ENCODE measurements around the gene LARP6.

LARP6 gene

DNA sequence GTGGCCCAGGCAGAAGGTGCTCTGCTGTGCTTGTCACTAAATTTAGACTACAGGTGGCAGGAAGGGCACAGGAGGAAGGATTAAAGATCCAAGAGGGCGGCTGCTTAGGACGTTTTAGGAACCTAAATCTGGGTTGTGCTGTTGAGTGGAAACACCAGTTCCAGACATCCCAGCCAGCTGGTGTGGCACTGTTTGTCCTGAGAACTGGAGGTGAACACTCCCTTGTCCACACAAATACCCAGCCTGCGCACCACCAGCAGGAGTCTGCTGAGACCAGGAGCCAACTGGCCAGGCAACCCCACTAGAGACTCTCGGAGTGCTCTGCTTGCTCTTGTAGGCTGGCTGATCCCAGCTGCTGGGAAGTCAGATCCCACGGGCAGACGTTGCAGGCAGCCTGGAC is 60.3 kb downstream of the LARP6 start:
- TF ChIP-seq, protein P1, sequence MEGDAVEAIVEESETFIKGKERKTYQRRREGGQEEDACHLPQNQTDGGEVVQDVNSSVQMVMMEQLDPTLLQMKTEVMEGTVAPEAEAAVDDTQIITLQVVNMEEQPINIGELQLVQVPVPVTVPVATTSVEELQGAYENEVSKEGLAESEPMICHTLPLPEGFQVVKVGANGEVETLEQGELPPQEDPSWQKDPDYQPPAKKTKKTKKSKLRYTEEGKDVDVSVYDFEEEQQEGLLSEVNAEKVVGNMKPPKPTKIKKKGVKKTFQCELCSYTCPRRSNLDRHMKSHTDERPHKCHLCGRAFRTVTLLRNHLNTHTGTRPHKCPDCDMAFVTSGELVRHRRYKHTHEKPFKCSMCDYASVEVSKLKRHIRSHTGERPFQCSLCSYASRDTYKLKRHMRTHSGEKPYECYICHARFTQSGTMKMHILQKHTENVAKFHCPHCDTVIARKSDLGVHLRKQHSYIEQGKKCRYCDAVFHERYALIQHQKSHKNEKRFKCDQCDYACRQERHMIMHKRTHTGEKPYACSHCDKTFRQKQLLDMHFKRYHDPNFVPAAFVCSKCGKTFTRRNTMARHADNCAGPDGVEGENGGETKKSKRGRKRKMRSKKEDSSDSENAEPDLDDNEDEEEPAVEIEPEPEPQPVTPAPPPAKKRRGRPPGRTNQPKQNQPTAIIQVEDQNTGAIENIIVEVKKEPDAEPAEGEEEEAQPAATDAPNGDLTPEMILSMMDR (conservative IDR thresholded peaks at IDR 0.05; ENCODE audit: low read depth, low read length): no peak
- no peak overlapping the region for H3K4me3 ChIP-seq (ENCODE audit: low read length)
- DNase-seq (ENCODE audit: low read depth): no peak

DNA sequence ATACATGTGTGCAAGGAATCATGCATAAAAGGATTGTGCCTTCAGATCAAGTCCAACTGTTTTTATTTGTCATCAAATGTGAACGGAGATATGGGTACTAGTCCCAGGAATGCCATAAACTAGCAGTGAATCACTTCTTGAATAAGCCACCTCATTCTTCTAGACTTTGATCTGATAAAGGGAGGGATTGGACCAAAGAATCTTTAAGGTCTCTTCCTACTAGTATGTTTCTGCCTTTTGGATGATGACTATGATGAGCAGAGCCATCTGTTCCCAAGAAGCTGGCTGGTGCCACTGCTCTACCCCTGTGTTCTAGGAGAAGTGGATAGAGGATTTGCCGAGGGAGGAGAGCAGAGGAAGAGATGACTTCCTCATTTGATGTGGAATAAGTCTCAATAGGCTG is 61.8 kb downstream of the LARP6 start:
- no peak for DNase-seq (ENCODE audit: low read depth)
- no peak overlapping the region for H3K4me3 ChIP-seq (ENCODE audit: low read length)
- TF ChIP-seq, protein P1 (conservative IDR thresholded peaks at IDR 0.05; ENCODE audit: low read depth, low read length): no peak

DNA sequence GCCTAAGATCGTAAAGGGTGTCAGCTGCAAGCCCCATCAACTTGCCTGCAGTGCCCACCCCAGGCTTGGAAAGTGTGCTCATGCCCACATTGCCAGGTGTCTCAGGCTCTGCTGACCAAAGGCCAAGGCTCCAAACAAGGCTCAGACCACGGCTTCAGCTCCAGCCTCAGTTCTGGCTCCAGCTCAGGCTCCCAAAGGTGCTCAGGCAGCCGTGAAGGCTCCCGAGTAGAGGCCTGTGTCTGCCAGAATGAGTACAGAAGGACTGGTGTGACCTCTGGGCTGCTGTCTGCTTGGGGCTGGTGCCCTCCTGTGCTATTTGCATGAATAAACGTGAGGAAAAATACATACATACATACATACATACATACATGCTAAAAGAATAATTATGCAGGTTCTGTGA is 62.7 kb downstream of the LARP6 start:
- TF ChIP-seq, protein P1 (conservative IDR thresholded peaks at IDR 0.05; ENCODE audit: low read depth, low read length): no peak
- no peak overlapping the region for H3K4me3 ChIP-seq (ENCODE audit: low read length)
- no peak for DNase-seq (ENCODE audit: low read depth)

DNA sequence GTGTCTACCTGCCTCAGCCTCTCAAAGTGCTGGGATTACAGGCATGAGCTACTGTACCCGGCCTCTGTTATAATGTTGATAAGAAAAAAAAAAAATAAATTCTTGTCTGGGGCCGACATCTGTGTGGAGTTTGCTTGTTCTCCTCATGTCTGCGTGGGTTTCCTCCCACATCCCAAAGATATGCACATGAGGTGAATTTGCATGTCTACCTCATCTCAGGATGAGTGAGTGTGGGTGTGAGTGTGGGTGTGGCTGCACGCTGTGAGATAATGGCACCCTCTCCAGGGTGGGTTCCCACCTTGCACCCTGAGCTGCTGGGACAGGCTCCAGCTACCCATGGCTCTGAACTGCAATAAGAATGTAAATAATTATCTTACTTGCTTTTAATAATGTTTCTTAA is 64.7 kb downstream of the LARP6 start:
- TF ChIP-seq, protein P1 (conservative IDR thresholded peaks at IDR 0.05; ENCODE audit: low read depth, low read length): no peak
- H3K4me3 ChIP-seq (ENCODE audit: low read length): no peak overlapping the region
- no peak for DNase-seq (ENCODE audit: low read depth)

DNA sequence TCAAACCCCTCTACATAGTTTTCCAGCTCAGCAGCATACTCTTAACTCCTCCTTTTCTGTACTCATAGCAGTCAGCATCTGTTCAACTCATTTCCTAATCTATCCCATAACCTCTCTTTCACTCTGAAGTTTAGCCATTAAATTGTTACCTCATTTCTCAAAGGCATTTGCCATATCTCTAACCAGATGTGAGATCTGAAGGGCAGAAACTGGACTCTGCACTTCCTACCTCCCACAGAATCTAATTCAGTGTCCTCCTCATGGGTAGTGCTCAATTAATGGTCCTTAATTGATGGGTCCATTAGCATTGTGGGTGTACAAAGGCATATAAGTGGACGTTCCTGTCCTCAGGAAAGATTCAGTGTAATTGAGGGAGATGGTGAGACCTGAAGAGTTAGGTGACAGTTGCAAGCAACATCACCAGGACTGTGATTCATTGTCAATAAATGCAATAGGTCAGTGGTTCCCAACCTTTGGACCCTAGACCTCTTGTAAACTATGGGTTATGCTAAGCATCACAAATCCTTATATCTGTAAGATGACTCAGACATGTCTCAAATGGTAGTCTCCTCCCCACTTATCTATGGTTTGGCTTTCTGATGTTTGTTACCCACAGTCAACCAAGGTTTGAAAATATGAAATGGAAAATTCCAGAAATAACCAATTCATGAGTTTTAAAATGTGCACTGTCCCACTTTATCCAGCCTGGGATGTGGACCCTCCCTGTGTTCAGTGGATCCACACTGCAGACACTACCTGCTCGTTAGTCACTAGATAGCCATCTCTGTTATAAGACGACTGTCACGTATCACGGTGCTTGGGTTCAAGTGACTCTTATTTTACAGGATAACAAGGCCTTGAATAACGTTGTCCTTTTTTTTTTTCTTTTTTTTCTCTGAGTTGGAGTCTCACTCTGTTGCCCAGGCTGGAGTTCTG is 65.6 kb downstream of the LARP6 start:
- no peak for DNase-seq (ENCODE audit: low read depth)
- TF ChIP-seq, protein P1 (conservative IDR thresholded peaks at IDR 0.05; ENCODE audit: low read depth, low read length): no peak

DNA sequence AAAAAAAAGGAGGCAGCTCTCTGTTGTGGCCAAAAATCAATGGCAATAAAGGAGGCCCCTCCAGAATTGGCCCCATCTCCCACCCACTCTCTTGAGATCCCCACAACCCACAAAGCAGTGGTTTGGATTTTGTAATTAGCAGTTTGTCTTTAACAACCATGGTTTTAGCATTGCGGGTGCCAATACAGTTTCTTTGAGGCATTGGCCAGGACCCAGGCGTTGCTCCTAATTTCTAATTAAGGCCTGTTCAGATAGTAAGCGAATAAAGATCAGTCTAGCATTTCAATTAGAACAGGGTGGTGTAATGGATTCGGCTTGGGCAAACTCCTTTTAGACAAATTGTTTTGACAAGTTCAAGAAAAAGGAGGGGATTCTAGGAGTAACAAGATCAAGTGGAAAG is 67.0 kb downstream of the LARP6 start:
- H3K4me3 ChIP-seq (ENCODE audit: low read length): no peak overlapping the region
- DNase-seq (ENCODE audit: low read depth): no peak
- TF ChIP-seq, protein P1 (conservative IDR thresholded peaks at IDR 0.05; ENCODE audit: low read depth, low read length): no peak

More for the DNA sequence above, 65.6 kb downstream of the LARP6 start:
- no peak overlapping the region for H3K4me3 ChIP-seq (ENCODE audit: low read length)

DNA sequence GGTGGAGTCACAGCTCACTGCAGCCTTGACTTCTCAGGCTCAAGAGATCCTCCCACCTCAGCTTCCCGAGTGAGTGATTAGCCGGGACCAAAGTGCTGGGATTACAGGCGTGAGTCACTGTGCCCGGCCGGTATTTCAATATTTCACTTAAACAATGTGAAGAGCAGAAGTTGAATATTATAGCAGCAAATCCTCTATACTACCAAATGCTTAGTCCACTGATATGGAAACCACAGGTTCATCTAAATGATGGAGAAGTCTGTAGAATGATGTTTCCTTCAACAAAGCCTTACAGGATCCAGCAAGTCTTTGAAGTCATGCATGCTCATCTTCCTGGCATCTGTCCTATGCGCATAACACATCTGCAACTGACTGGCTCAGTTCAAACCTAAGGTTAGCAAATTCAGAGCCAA is 70.3 kb downstream of the LARP6 start:
- DNase-seq (ENCODE audit: low read depth): peak; percentile 51
- H3K4me3 ChIP-seq (ENCODE audit: low read length): no peak overlapping the region
- TF ChIP-seq, protein P1 (conservative IDR thresholded peaks at IDR 0.05; ENCODE audit: low read depth, low read length): no peak
